G401 (cell line): ENCODE data around the gene TYW1B. TPM values are rescaled to one million over a fixed set of nuclear protein-coding genes. Genes with fewer than 3 reads are reported as not detected.
"Not testable (repeated sequence)": the region's sequence is repeated elsewhere in the genome, so short reads cannot be mapped to it uniquely, and the experiment has no call there.

Source experiments
- DNase-seq: peaks from one replicate; pipeline ENCODE4 v3.0.0-alpha.2; 2015; ENCODE audit warnings: low spot score
- in situ Hi-C: cut with HindIII; loops from 2 replicates; pipeline ENCODE4 v1.10.0; 2016; ENCODE audit warnings: low sequenced_read_pairs, mixed read lengths
- total RNA-seq: library from RNA; depleted of rRNA; stranded (reverse); fragments of >200 nt; shearing (Covaris generic); gene quantifications from 2 replicates; pipeline ENCODE4 v1.2.3, GENCODE V29; 2014; rRNA removed

TYW1B gene, protein sequence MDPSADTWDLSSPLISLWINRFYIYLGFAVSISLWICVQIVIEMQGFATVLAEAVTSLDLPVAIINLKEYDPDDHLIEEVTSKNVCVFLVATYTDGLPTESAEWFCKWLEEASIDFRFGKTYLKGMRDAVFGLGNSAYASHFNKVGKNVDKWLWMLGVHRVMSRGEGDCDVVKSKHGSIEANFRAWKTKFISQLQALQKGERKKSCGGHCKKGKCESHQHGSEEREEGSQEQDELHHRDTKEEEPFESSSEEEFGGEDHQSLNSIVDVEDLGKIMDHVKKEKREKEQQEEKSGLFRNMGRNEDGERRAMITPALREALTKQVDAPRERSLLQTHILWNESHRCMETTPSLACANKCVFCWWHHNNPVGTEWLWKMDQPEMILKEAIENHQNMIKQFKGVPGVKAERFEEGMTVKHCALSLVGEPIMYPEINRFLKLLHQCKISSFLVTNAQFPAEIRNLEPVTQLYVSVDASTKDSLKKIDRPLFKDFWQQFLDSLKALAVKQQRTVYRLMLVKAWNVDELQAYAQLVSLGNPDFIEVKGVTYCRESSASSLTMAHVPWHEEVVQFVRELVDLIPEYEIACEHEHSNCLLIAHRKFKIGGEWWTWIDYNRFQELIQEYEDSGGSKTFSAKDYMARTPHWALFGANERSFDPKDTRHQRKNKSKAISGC
- total RNA-seq, result 0.61 and 0.80 TPM in 2 replicates

DNA sequence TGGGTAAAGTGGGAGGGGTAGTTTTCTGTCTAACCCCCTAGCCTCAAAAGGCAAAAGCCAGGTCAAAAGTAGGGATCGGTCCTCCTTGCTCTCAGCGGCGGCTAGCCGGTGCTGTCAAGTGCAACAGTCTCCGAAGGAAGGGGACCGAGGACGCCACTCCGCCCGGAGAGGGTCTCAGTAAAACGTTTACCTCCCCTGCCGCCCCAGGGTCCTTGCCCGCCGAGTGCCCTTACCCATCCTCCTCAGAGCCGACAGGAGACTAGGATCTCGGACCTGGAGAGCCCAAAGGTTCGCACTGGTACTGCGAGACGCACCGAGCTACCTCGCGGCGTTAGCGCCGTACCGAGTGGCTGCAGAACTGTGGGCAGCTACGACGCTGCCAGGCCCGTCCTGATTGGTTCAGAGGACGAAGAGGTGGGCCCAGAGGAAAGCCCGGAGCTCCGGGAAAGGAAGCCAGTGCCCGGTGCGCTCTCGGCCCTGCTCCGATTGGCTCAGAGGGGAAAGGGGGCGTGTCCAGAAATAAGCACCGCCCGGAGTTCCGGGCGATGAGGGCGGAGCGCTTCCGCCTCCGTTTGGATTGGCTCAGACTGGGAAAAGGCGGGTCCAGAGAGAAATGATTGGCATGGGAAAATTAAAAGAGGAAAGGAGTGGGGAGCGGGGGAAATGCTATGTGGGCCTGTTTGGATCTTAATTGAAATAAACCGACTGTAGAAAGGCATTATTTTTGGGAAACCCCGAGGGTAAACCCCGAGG lies at the start of gene TYW1B:
Gene TYW1B (minus strand): TSS at position 362 of the 753 bp plus-strand sequence. CDS start 125 bp downstream, at position 237.
- in situ Hi-C loops, result not testable (repeated sequence)
- peak; percentile 99 for DNase-seq

DNA sequence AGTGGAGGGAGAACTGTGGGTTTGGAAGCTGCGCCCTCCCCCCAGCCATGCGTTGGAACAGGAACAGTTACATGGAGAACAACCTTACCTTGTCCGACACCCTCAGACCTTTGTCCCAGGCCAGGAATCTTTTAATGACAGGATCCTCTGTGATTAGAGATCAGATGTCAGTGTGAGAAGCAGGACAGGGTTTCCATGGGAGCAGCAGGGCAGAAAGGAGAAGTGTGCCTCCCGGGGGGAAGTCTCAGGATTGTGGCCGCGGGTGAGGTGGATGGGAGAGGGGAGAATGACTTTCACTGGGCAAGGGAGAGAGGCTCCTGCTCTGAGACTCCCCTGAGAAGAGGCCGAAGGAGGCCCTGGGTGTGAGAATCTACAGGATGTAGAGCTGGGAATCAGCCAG lies 39.6 kb upstream of the TYW1B start:
- in situ Hi-C loops, result not testable (repeated sequence)

DNA sequence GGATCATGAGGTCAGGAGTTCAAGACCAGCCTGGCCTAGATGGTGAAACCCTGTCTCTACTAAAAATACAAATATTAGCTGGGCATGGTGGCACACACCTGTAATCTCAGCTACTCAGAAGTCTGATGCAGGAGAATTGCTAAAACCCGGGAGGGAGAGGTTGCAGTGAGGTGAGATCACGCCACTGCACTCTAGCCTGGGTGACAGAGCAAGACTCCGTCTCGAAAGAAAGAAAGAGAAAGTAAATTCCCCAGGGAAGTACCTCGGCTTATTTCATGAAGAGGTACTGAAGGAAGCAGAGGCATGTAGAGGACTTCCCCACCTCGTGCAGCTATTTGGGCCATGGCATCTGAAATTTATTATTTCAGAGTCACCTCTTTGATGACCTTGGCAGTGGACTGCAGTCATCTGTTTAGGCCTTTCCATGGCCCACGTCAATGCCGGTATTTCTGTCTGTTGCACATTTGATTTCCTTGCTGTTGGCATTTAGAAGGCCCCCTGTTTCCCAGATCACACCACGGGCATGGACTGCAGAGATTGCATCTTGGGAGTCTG lies 30.9 kb upstream of the TYW1B start:
- in situ Hi-C loops, DNase-seq: not testable (repeated sequence)

More for the DNA sequence above, 39.6 kb upstream of the TYW1B start:
- DNase-seq, result not testable (repeated sequence)

DNA sequence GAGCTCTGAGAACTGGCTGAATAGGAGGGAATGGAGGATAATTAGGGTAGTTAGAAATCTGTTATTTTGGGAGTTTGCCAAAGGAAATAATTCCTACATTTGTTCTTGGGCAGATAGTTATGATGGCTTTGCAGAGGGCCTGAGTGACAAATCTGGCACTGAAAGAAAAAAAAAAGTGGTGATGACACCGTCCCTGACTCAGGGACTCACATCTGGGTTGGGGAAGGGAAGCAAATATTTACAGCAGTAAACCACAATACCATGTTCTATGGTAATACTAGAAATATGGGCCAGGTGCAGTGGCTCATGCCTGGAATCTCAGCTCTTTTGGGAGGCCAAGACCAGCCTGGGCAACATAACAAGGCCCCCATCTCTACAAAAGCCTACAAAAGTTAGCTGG lies 29.9 kb upstream of the TYW1B start:
- DNase-seq, in situ Hi-C loops: not testable (repeated sequence)

DNA sequence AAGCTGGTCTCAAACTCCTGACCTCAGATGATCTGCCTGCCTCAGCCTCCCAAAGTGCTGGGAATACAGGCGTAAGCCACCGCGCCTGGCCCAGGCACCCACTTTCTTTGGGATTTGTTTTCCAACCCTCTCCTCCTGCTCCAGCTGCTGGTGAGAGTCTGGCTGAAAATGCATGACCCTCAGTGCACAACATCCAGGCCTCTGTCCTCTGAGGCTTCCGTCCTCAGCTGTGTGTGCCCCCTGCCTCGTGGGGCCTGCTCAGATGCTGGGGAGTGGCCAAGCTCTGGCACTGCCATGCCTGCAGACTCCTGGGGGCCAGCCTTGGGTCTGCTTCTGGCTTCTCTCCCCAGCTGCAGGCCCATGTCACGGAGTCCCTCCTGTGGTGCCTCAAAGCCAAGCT lies 27.3 kb upstream of the TYW1B start:
- DNase-seq, in situ Hi-C loops: not testable (repeated sequence)

DNA sequence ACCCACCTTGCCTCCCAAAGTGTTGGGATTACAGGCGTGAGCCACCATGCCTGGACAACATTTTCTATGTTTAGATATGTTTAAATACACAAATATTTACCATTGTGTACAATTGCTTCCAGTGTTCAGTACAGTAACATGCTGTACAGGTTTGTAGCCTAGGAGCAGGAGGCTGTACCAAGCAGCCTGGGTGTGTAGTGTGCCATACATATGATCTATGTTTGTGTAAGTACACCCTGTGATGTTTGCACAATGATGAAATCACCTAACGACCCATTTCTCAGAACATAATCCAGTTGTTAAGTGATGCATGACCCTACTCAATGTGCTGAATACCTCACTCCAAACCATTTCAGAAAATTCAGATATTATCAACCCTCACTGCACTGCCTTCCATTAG lies 24.9 kb upstream of the TYW1B start:
- in situ Hi-C loops, DNase-seq: not testable (repeated sequence)

DNA sequence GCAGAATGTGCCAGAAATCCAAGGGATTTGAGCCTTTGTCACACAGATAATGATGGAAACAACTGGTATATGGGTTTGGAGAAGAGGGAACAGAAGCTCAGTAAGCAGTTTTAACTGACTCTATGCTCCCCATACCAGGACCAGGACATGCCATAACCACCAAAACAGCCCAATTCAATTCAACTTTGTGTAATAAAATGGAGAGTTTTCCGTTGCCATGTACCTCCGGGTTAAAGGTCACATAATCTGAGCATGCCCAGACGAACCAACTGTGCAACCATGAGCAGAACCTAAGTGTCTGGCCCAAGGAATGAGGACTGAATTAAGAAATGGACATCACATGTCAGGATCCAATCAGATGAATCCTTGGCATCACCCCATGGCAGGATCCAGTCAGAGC lies 22.7 kb upstream of the TYW1B start:
- DNase-seq, in situ Hi-C loops: not testable (repeated sequence)

DNA sequence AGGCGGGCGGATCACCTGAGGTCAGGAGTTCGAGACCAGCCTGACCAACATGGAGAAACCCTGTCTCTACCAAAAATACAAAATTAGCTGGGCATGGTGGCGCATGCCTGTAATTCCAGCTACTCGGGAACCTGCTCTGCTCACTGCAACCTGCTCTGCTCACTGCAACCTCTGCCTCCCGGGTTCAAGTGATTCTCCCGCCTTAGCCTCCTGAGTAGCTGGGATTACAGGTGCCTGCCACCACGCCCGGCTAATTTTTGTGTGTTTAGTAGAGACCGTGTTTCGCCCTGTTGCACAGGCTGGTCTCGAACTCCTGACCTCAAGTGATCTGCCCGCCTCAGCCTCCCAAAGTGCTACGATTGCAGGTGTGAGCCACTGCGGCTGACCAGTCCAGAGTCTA lies 16.1 kb upstream of the TYW1B start:
- in situ Hi-C loops, DNase-seq: not testable (repeated sequence)

DNA sequence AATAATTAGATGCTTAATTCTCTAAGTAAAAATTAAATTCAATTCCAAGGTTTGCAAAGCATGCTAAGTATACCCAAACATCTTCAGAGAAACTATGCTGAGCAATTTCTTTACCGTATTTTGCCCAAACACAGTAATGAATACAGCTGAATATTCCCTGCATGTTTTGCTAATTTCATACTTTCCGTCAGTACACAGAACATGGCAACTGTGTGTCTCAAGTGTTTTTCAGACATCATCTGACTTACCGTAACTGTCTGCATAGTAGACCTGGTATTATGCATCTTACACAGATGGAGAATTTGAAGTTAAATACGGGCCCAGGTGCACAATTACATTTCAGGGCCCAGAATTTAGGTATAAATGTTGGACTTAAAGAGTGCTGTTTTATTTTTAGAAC lies 15.2 kb upstream of the TYW1B start:
- DNase-seq, in situ Hi-C loops: not testable (repeated sequence)

DNA sequence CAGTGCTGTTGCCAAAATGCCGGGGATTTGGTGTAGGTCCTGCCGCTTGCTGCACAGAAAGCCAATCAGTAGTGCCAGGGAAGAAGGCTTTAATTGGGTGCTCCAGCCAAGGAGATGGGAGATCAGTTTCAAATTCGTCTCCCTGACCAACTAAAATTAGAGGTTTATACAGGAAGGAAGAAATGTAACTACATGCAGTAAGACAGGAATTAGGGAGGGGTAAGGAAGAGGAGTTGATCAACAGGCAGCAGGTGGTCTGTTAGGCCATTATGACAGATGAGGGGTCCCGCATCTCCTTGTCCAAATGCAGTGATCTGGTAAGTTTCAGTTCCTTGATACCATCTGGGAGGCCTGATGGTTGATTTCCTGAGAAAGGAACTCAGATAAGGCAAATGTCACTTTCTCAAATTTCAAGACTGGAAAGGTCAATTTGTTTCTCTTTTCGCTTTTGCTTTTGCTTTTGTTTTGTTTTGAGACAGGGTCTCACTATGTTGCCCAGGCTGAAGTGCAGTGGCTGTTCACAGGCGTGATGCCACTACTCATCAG lies 13.0 kb upstream of the TYW1B start:
- DNase-seq, in situ Hi-C loops: not testable (repeated sequence)

DNA sequence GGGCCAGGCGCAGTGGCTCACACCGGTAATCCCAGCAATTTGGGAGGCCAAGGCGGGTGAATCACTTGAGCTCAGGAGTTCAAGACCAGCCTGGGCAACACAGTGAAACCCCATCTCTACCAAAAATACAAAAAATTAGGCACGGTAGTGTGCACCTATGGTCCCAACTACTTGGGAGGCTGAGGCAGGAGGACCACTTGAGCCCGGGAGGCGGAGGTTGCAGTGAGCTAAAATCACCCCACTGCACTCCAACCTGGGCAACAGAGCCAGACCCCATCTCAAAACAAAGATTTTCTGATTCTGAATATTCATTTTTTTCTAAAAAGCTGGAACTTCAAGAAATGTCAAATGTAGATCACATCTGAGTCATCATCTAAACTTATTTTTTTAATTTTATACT lies 10.3 kb upstream of the TYW1B start:
- in situ Hi-C loops, DNase-seq: not testable (repeated sequence)

DNA sequence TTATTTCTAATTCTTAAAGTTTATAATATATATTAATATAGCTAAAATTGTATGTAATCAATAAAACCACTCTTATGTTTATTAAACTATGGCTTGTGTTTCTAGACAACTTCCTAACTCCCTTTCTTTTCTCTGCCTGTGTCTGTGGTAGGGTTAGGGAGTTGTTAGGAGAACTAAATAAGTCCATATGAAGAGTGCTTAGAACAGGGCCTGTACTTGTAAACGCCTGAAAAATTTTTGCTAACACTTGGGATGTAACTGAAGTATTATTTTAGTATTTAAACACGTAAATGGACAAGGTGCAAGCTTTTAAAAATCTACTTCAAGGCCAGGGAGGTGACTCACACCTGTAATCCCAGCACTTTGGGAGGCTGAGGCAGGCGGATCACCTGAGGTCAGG lies 9.3 kb upstream of the TYW1B start:
- in situ Hi-C loops, result not testable (repeated sequence)

DNA sequence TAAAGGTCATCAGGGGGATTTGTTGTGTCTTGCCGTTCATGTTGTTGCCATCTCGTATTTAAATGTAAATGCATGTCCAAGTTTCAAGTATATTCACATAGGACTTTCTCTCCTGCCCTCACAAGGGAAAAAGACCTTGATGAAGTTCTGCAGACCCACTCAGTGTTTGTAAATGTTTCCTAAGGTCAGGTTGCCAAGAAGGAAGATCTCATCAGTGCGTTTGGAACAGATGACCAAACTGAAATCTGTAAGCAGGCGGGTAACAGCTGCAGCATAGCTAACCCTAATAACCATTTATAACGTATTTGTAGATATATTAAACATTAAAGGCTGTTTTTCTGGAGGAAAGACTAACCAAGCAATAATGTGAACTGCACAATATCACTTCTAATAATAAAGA lies 2.6 kb upstream of the TYW1B start:
- DNase-seq, in situ Hi-C loops: not testable (repeated sequence)

More for the DNA sequence above, 9.3 kb upstream of the TYW1B start:
- not testable (repeated sequence) for DNase-seq

DNA sequence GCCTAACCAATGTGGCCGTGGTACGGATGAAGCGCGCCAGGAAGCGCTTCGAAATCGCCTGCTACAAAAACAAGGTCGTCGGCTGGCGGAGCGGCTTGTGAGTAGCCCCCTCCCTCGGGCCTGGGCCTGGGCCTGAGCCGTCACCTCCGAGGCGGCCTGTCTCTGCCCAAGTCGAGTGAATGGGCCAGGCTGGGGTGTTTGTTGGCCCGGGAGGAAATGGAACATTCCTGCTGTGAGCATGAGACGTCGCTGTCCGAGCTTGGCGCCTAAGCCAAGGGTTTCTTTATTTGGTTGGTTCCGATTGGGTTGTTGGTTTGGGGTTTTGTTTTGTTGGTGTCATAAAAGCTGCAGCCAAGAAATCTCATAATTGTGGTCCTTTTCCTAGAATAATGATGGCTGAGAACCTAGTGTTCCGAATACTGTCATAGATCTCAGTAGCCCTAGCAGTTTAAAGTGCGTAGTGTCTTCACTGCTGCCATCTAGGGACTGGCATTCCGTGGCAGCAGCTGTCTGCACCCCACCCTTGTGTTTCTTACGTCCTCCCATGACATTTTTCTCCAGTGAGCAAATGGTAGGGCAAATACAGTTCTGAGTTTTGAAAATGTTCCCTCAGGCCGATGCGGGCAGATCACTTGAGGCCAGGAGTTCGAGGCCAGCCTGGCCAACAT lies 1.8 kb upstream of the TYW1B start:
- in situ Hi-C loops, result not testable (repeated sequence)
- peak; percentile 71 for DNase-seq

DNA sequence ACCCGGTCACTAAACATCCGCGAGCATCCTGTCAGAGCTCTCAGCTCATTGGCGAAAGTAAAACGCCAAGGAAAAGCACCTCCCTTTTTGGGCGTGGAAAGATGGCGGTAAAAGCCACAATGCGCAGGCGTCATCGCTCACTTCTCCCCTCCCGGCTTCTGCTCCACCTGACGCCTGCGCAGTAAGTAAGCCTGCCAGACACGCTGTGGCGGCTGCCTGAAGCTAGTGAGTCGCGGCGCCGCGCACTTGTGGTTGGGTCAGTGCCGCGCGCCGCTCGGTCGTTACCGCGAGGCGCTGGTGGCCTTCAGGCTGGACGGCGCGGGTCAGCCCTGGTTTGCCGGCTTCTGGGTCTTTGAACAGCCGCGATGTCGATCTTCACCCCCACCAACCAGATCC lies 1.3 kb upstream of the TYW1B start:
- DNase-seq, result peak; percentile 99
- in situ Hi-C loops, result not testable (repeated sequence)

DNA sequence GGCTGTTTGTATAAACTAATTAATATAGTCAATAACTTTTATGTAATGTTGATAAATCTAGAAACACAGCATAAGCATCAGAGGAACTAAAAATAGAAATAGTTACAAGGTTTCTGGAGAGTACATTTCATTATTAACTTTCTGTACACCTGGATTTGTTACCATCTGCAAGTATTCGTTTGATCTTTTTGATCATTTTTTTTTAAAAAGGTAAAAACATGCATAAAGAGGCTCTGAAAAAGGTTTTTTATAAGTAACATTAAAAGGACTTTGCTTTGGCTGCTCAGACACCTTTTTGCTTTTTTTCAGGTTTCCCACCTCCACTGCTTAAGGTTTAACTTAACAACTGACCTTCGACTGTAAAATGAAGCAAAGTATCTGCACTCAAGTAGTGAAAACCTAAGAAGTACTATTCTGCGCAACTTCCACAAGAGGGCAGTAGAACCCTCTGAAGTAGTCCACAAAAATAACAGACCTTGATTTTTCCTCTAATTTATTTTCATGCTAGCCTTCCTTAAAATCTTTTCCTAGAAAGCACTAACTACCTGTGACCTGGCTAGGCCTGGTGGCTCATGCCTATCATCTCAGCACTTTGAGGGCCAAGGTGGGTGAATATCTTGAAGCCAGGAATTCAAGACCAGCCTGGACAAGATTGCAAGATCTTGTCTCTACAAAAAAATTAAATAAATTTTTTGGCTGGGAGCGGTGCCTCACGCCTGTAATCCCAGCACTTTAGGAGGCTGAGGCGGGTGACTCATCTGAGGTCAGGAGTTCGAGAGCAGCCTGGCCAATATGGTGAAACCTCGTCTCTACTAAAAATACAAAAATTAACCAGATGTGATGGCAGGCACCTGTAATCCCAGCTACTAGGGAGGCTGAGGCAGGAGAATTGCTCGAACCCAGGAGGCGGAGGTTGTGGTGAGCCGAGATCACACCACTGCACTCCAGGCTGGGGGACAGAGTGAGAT lies 4.0 kb downstream of the TYW1B start:
- peak; percentile 40 for DNase-seq
- in situ Hi-C loops, result not testable (repeated sequence)

DNA sequence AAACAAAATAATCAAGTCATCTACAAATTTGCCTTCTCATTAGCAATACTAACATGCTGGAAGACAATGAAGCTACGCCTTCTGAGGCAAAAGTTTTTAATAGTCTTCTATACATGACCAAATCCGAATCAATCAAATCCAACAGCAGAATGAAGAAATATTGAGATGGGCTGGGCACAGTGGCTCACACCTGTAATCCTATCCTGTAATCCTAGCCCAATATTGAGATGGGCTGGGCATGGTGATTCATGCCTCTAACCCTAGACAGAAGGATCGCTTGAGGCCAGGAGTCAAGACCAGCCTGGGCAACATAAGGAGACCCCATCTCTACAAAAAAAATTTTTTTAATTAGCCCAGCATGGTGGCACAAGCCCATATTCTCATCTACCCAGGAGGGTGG lies 5.5 kb downstream of the TYW1B start:
- in situ Hi-C loops, DNase-seq: not testable (repeated sequence)
